HuH-7.5 (cell line): ENCODE measurements around the gene MIAT.
"Not testable (repeated sequence)": the region's sequence is repeated elsewhere in the genome, so short reads cannot be mapped to it uniquely, and the experiment has no call there.

Experiments
- DNase-seq: peaks from one replicate; pipeline ENCODE4 v3.0.0; 2011; ENCODE audit warnings: low spot score

The MIAT gene

DNA sequence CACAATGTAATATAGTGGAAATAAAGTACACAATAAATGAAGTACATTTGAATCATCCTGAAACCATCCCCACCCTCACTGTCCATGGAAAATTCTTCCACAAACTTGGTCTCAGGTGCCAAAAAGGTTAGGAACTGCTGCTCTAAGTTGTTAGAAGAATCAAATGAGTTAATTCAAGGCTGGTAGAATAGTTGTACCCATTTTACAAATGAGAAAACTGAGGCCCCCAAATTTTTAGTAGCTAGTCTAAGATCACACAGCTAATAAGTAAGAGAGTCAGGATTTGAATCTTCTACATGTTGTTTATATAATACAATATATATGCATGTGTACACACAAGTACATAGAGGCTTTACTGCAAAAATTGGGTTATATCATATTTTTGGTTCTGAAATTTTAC, 43.1 kb downstream of the MIAT start:
- no peak for DNase-seq

DNA sequence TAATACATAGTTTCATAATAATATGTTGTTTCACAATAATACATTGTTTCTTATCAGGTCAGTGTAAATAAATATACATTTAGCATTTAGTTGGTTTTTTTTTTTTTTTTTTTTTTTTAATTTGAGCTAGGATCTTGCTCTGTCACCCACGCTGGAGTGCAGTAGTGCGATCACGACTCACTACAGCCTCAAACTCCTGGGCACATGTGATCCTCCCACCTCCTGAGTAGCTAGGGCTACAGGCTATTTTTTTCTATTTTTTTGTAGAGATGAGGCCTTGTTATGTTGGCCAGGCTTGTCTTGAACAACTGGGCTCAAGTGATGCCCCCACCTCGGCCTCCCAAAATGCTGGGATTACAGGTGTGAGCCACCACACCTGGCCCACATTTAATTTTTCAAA, 43.5 kb downstream of the MIAT start:
- DNase-seq: no peak

DNA sequence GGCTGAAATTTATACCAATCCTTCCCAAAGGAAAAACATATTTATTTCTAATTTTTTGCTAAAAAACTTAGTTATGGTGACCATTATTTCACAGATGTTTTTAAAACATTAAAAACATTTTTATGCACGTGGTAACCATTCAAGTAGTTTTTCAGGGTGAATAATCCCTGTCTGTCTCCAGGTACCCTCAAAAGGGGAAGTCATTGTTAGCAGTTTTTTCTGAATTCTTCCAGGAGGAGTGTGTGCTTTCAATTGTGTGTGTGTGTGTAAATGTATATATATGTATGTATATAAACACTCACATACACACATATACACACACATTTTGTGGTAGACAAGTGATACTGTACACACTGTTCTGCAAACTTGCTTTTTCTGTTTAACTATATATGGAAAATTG, 43.9 kb downstream of the MIAT start:
- DNase-seq: no peak

DNA sequence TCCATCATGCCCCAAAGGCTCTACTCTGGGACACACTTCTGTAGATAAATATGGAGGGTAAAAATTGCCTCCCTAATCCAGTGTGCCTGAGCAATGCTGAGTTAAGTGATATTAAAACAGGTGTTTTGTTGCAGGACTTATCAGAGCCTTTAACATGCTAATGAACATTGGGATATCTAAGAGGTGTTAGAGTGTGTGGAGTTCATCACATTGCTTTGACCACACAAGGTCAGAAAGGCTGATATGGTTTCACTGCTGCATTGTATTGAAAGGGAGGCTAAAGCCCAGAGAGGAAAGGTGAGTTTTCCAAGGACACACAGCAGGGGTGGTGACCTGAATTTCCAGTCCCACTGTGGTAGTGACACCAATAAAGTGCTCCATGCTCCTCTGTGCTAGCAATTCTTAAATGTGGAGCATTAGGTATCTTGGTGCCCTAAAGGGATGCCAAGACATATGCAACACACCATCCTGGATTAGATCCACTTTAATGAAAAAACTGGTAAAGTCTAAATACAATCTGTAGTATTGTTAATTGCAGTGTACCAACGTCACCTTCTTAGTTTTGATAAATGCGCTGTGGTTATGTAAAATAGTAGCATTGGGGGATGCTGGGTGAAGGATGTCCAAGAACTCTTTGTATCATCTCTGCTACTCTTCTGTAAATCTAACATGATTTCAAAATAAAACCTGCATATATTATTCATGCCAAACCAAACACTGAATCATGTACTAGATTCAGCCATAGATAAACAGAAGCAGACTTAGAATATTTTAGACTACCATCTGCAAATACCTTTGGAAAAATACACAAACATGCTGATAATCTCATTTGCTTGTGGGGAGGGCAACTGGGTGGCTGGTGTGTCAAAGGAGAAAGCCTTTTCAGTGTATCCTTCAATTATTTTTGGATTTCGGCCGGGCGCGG, 45.8 kb downstream of the MIAT start:
- DNase-seq: no peak

DNA sequence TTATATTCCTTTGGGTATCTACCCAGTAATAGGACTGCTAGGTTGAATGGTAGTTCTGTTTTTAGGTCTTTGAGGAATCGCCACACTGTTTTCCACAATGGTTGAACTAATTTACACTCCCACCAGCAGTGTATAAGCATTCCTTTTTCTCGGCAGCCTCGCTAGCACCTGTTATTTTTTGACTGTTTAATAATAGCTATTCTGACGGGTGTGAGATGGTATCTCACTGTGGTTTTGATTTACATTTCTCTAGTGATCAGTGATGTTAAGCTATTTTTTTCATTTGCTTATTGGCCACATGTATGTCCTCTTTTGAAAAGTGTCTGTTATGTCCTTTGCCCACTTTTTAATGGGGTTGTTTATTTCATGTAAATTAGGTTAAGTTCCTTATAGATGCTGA, 48.0 kb downstream of the MIAT start:
- DNase-seq: not testable (repeated sequence)

DNA sequence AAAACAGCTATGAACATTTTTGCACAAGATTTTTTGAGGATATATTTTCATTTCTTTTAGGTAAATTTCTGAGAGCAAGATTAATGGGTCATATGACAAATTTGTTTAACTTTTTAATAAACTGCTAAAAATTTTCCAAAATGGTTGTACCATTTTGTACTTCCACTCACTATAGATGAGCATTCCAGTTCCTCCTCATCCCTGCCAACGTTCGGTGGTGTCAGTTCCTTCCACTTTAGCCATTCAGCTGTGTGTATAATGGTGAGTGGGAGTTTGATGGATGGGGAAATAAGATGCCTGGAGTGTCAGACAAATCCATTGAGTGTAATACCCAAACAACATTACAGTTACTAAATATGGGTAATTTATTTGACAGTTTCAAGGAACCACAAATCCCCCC, 49.7 kb downstream of the MIAT start:
- DNase-seq: no peak

DNA sequence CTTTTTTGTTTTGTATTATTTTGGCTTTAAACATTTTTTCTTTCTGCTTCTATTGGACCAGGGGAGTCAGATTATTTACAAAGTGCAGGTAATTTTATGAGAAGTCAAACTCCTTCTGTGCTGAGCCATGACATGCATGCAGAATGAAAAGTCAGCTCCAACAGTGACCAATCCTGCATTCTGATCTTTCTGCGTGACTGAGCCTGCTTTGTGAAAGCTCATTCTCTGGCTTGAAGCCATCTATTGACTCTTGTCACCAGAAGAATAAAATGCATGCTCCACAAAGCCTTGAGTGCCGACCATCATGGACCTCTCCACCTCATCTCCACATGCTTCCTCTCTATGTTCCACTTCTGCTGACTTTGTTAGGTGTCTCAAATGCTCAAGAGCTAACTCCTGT, 50.2 kb downstream of the MIAT start:
- no peak for DNase-seq

DNA sequence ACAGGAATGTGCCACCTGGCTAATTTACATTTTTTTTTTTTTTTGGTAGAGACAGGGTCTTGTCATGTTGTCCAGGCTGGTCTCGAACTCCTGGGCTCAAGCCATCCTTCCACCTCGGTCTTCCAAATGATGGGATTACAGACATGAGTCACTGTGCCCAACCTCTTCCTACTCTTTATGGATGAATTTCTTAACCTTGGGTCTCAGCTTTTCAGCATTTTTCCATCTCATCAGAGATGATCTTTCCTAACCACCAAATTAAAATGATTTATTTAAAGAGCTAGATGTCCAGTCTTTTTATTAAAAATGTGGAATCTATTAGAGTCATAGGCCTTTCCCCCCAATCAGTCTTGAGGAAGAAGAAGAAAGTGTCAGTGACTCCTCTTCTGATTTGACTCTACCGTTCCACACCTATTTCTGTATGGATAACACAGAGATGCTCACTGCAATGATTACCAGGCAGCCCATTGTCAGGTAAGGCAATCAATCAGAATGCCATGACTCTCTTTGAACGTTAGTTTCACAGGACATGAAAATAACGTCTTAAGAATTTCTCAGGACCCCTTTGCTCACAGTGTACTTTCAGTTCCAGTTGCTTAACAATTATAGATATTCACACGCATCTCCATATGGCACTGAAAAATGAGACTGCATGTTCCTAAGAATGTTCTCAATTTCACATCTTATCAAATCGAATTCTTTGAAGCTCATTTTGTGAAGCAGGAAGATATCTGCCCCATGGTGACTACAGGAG, 51.0 kb downstream of the MIAT start:
- no peak for DNase-seq

DNA sequence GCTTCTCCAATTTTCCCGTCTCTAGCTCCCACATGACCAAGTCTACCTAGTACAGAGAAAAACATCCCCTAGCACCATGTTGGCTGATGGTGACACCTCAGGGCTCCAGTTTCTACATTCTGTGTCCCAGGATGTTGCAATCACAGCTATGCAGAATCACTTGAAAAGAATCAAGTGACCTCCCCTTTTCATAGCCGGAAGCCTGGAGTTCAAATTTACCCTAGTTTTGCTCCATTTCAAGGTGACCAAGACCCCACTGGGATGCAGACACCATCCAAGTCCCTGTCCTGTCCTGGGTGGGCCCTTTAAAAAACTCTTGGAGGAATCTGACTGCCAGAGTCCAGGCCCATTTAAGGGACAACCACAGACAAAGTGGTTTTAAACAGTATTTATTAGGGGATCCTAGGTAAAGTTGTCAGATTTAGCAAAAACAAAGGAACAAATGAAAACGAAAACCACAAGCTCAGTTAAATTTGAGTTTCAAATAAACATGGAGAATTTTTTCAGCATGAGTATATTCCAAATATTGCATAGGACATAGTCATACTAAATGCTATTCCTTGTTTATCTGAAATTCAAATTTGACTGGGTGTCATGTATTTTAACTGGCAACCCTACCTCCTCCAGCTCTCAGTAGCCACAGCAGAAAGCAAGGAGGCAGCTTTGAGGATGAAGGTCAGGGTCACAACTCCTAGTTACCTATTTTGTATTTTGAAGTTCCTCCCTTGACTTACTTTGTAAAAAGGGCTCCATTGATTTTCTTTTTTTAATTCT, 52.4 kb downstream of the MIAT start:
- DNase-seq: no peak

DNA sequence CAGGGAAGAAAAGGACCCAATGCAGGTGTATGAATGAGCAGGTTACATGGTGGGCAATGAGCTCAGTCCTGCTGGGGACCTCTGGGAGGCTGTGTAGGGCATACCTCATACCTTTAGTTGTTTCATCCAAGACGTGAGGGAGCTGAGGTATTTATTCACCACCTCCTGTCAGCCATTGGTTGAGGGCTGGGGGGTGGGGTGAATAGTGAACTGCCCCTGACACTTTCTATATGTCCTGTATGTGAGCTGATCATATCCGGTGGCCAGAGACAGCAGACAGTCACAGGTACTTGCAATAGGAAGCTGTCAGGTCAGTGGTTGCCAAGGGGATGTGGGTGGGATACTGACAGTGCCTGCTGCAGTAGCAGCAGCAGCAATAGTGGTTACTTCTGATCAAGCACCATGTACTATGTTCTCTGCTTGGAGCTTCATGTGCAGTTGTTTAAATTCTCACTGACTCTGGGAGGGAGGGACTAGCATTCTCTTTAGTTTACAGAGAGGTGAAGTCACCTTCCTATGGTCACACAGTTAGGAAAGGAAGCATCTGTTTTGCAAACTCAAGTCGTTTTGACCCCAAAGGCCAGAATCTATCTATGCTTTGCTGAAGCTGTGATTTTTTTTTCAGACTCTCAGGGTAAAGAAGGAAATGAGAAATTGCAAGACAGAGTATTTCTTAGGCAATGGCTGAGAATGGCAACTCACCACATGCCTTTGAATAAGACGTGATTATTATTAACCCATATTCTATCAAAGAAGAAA, 54.0 kb downstream of the MIAT start:
- no peak for DNase-seq

DNA sequence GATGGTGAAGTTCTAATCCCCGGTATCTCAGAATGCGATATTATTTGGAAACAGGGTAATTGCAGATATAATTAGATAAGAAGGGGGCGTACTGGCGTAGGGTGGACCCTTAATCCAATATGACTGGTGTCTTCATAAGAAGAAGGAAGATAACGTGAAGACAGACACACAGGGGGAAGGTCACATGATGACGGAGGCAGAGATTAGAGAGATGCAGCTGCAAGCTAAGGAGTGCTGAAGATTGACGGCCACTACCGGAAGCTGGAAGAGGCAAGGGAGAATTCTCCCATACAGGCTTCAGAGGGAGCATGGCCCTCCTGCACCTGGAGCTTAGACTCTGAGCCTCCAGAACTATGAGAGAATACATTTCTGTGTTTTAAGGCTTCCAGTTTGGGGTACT, 54.8 kb downstream of the MIAT start:
- no peak for DNase-seq

DNA sequence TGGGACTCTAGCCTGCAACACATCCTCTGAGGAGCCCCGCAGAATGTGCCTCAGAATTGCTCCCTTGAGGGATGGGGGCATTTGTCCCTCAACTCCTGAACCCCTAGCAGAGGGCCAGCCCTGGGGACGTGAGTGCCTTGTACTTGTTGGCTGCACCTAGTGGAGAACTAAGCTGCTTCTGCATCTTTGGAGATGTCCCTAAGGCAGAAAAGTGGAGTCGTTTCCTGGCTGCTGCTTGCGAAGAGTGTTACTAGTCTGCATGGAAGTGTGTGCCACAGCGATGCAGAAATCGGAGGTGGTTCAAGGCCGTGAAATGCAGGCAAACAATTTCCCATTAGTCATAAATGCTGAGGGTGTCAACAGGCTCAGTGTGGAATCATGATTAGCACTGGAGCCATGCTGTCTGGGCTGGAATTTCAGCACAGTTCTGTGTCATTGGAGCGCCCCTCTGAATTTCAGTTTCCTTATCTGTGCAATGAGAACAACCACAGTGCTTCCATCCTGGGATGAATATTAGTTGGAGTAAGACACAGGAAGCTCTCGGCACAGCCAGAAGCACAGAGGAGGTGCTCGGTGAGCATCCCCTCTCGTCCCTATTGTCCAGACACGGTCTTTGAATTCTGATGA, 56.5 kb downstream of the MIAT start:
- DNase-seq: no peak

DNA sequence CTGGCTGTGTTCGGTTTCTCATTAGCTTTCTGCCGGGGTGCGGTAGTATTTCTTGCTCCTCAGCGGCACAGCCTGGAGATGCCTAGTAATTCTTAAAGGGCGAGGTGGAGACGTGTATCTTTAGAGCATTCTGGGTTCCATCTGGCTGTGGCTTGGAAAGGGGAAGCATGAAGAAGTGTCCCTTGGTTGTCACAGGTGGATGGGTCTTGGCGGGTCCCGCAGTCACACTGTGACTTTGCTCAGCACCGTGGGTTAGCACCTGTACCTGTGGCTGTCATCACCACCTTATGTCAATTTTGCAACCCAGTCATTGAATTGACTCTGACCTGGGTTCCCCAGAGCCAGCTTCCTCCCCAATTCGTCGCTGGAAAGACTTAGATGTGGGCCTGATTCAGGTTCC, 57.6 kb downstream of the MIAT start:
- DNase-seq: no peak

DNA sequence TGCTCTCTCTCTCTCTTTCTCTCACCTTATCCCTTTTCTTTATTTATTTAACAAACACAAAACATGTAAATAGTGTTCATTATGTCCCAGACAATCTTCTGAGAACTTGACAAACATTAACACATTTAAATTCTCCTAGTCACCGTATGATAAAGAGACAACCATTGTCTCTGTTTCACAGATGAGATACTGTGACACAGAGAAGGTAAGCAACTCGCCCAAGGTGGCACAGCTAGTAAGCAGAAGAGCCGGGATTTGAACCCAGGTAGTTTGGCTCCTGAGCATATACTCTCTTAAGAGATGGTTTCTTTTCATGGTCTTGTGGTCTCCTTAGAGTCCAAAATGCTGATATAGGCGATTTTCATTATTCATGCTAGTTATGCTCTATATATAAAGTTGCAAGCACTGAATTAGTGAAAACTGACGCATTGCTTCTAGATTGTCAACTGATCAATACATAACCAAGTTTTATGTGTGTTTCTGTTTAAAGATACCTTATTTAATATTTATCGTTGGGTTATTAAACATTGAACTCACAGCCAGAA, 58.1 kb downstream of the MIAT start:
- DNase-seq: no peak

DNA sequence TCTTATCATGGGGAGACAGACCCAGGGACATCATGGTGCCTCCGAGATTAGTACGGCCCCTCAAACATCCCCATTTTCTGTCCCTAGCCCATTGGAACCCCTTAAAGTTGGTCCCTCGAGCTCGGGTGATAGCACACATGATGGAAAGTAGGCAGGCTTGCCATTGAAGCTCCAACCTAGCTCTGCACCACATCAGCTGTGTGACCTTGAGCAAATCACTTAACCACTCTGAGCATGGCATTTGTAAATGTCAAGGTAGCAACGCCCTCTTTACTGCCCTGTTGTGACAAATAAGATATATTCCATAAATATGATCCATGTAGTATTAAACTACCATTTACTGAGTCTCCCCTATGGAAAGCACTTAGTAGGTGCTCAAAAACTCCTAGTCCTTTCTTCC, 61.1 kb downstream of the MIAT start:
- no peak for DNase-seq

DNA sequence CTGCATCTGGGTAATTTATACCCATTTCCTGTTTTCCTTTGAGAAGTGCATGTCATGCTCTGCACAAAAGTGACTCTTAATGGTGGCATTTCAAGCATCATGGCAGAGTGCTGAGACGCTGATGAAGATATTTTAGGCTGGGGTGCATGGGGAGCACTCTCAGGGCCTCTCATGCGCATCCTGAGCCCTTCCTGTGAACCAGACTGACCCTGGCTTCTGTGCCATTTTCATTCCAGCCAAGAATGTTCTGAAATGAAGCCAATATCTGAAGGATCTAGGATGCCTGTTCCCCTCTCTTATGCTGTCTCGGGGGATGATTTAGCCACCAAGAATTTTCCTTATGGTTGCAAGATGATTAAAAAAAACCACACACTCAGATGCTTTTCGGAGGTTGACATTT, 61.5 kb downstream of the MIAT start:
- no peak for DNase-seq

DNA sequence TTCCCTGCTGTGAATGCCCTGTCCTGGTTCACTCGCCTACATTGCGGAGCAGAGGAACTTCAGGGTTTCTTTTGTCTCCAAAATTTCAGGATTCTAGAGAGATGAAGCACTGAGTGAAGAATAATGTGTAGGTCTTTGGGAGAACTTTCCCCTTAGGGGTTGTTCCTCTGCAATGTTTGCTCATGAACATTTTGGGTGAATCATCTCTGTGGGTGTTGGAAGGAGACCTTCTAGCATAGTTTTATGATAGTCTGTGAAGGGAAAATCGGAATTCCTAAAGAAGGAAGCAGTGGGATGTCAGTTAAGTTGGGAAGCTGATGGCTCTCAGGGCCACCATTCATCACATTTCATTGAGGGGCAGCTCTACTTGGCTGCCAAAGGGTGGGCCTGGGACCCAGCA, 64.8 kb downstream of the MIAT start:
- DNase-seq: no peak

DNA sequence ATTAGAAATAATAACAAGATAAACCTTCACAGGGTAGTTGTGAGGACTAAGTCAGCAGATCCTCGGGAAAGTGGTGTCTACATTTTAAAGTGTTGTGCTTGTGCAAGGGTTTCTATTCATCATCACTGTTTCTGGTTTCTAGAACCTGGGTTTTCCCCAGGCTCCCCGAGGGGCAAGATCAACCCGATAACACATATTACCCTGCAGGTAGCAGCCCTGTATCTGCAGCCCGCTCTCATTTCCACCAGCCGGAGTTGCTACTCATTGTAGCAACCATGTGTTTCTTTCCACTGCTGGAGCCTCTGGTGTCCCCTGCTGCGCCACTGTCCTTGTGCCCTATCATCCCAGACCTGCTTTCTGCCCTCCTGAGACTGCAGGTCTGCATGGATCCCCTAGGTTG, 67.0 kb downstream of the MIAT start:
- no peak for DNase-seq

DNA sequence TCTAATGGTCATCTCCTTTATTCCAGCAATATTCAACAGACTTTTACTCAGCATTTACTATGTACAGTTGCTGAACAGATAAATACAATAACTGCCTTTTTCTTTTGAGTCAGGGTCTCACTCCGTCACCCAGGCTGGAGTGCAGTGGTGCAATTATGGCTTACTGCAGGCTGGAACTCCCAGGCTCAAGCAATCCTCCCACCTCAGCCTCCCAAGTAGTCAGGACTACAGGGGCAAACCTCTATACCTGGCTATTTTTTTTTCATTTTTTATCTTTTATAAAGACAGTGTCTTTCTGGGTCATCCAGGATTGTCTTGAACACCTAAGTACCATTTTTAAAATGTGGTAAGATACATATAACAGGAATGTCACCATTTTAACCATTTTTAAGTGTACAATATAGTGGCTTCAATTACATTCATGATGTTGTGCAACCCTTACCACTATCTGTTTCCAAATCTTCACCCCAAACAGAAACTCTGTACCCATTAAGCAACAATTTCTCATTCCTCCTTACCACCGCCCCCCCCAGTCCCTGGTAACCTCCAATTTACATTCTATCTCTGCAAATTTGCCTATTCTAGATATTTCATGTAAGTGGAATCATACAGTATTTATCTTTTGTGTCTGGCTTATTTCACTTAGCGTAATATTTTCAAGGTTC, 67.8 kb downstream of the MIAT start:
- no peak for DNase-seq
